Medulla oblongata (tissue), 1 donor: Measurements from ENCODE around the gene TTLL6.
"Not testable (repeated sequence)": the region's sequence is repeated elsewhere in the genome, so short reads cannot be mapped to it uniquely, and the experiment has no call there.

Source experiments
- DNase-seq: peaks from one replicate; pipeline ENCODE4 v3.0.0-alpha.2; 2015; ENCODE audit errors: extremely low spot score

TTLL6 gene

GRCh38 chr17:48816774-48817590, at the start of gene TTLL6:
Gene TTLL6 (minus strand): TSS chr17:48817229. CDS start chr17:48817072, 157 bp downstream.
- DNase-seq: peak; percentile 59

DNA sequence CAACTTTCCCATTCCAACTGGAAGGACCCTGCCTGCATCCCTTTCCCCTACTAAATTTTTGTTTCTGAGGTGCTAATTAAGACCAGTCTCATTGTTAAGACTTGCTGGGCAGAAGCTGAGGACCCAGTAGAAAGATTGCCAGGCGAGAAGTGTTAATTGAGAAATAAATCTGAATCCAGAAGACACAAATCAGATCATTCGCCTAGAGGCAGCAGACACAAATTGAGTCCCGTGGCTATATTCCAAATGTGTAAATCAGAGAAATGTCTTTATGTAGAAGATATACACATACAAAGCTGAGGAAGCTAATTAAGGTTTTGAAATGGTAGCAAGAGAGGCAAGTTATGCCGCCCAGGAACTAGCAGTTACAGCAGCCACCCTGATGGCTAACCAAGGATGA, 43.4 kb upstream of the TTLL6 start:
- no peak for DNase-seq

GRCh38 chr17:48860034-48860433, 43.0 kb upstream of the TTLL6 start:
- DNase-seq: no peak

GRCh38 chr17:48856122-48856821, 39.2 kb upstream of the TTLL6 start:
- DNase-seq: no peak

DNA sequence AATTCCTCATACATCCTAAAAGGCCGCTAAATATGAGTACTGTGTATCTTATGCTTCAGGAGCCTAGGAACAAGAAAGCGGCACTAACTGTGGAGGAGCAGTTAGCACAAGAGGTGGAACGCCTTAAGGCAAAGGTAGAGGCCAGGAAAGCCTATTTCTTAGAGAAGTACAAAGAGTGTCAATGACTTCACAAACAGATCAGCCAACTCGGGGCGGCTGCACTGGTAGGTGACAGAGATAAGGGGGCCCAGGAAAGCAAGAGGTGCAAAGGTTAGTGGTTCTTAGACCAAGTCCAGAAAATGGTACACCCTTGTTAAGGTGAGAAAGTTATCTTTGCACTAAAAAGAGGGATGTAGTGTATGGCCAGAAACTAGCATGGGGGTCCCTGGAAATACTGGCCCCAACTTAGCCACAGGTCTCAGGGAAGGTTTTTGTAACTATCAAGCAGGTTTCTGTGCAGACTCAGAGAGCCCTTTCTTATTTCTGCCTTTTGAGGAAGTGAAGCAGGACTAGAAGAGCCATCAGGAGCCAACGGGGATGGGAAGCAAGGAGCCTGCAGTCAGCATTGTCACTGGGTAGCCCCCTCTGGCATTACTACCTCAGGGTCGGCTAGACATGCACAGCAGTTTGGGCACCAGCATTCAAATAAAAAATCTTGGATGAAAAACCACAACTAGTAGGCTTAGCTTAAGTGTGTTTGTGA, 37.9 kb upstream of the TTLL6 start:
- DNase-seq: no peak

DNA sequence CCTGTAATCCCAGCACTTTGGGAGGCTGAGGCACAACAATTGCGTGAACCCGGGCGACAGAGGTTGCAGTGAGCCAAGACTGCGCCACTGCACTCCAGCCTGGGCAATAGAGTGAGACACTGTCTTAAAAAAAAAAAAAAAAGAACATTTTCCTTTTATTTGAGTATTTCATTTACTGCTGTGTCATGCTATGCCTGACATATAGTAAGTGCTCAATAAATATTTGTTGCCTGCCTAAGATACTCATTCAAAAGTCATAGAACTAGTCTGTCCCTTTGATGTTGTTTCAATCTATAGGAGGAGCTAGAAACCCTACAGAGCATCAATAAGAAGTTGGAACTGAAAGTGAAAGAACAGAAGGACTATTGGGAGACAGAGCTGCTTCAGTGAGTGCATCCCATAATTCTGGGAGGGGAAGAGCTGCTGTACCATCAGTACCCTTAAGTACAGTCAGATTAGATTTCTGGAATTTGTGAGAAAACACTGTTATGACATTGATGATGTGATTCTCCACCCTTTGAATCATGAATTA, 33.8 kb upstream of the TTLL6 start:
- DNase-seq: no peak

GRCh38 chr17:48843187-48843900, 26.3 kb upstream of the TTLL6 start:
- DNase-seq: no peak

DNA sequence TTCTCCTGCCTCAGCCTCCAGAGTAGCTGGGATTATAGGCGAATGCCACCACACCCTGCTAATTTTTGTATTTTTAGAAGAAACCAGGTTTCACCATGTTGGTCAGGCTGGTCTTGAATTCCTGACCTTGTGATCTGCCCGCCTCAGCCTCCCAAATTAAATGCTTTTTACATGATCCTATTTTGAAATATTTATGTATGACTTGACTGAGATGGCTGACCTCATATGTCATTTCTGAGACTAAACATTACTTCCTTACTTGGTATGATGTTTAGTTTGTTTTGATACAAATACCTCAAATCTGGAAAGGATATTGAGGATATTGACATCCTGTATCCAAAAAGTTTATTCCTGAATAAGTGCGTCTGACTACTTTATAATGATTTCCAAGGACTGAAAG, 25.7 kb upstream of the TTLL6 start:
- DNase-seq: no peak

DNA sequence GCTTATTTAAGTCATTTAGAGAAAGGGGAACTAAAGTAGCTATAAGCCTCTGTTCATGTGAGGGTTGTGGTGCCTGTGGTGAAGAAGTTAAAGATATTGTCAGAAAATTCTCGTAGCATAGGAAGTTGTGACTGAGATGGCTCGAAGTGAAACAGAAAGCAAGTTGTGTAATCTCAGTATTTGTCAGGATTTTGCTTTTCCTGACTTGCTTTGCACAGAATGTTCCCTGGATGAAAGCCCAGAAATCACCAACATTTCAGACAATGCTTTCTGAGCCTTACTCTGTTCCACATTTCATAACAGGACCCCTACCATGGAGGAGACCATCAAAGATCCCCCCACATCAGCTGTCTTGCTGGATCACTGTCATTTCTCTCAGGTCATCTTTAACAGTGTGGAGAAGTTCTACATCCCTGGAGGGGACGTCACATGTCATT, 24.4 kb upstream of the TTLL6 start:
- peak; percentile 92 for DNase-seq

DNA sequence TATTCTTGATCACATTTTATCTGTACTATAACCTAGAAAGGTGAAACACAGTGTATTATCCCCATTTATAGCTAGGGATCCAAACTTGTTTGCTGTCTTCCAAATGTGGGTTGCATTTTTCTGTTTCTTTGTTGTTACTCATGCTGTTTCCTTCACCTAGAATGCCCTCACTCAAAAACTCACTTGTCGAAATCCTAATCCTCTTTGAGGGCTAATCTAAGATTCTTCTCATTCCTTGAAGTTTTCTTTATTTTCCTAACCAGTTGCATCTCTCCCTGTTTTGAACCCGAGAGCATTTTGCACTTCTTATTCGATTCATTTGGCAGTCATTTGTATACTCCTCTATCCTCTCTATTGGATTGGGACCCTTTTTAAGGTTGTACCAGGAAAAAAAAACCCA, 23.4 kb upstream of the TTLL6 start:
- DNase-seq: no peak

- DNase-seq: peak; percentile 43
These were observed 20.4 kb upstream of the TTLL6 start for GRCh38 chr17:48837458-48837857.

DNA sequence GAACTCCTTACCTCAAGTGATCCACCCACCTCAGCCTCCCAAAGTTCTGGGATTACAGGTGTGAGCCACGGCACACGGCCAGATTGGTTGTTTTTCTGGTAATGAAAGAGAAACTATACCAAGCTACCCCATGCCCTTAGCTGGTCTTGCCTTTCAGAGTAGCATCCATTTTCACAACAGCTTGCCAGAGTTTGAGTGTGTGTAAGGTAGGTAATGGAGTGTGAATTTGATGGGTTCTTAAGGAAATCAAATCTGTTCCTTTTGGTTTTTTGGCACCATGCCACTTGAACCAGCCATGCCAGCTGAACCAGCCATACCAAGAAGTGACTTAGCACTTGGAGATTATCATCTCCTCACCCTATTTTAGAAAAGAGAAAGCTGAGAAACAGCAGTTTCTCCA, 18.9 kb upstream of the TTLL6 start:
- no peak for DNase-seq

DNA sequence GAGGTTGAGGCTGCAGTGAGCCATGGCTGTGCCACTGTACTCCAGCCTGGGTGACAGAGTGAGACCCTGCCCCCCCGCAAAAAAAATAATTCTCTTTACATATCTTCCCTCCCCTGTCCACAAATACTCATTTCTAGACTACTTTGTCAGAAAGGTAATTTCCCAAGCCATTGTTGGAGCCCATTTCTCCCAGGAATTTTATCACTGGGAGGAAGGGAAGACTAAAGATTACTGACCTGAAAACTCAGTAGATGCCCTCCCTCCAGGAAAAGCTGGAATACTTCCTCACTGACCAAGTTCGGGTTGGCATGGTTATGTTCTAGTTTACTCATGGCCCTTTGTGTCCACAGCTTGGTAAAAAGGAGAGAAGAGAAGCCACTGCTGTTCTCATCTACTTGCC, 17.9 kb upstream of the TTLL6 start:
- DNase-seq: no peak

DNA sequence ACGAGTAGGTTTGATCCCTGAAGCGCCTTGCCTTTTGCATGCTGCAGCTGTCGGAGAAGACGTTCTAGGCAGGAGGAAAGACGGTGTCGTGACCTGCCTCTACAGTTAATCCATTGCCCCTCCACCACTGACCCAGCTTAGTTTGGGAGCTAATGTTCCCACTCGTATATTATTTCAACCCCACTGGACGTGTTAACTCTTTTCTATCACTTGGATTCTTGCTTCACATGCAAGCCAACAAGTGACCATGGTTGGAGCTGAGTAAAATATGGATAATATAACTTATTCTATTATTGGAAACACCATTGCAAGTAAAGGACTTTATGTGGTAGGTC, 14.5 kb upstream of the TTLL6 start:
- no peak for DNase-seq

GRCh38 chr17:48830840-48831548, 14.0 kb upstream of the TTLL6 start, which contains the start of gene CALCOCO2:
Gene CALCOCO2 (plus strand): TSS chr17:48831035. CDS start chr17:48841708, 10,673 bp downstream.
- peak; percentile 98 for DNase-seq

DNA sequence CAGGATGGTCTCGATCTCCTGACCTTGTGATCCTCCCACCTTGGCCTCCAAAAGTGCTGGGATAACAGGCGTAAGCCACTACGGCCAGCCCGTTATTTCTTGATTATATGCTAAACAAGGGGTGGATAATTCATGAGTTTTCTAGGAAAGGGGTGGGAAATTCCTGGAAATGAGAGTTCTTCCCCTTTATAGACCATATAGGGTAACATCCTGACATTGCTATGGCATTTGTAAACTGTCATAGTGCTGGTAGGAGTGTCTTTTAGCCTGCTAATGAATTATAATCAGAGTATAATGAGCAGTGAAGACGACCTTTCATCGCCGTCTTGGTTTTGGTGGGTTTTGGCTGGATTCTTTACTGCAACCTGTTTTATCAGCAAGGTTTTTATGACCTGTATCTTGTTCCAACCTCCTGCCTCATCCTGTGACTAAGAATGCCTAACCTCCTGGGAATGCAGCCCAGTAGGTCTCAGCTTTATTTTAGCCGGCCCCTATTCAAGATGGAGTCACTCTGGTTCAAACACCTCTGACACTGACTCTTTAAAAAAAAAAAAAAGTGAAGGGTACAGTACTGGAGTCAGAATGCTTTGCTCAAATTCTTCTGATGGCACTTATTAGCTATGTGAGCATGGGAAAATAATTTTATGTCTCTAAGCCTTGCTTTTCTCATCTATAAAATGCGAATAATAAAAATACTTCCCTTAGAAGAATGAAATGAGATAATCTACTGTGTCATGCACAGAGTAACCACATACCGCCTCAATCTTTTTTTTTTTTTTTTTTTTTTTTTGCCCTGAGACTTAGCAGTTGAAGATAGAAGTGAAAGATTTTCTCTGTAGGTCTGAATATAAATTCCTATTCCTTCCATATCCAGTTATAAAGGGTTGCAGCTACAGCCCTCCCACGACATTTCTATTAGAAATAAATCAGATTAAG, 8.7 kb upstream of the TTLL6 start:
- no peak for DNase-seq

- DNase-seq: not testable (repeated sequence)
These were observed 3.9 kb upstream of the TTLL6 start for GRCh38 chr17:48820936-48821335.

DNA sequence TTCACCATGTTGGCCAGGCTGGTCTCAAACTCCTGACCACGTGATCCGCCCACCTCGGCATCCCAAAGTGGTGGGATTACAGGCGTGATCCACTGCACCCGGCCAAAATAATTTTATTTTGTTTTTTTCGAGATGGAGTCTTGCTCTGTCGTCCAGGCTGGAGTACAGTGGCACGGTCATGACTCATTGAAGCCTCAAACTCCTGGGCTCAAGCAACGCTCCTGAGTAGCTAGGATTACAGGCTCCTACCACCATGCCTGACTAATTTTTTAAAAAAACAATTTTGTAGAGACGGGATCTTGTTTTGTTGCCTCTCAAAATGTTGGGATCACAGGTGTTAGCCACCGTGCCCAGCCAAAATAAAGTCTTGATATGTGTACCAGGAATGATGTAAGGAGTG, 2.4 kb upstream of the TTLL6 start:
- DNase-seq: no peak

GRCh38 chr17:48818361-48818841, 1.4 kb upstream of the TTLL6 start:
- no peak for DNase-seq

DNA sequence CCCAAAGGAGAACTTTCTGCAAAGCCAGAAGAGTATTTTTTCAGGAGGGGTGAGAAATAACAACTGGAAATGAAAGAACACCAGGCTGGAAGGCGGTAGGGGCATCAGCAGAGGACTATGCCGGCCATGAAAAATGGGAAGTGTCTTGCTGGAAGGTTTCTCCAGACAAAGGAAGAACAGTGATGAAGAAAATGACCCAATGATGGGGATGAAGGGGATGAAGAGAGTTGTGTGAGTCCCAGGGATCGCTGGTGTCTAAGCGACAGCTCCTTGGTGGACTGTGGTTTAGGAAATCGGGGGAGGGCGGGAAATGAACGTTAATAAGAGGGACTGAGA, 623 bp downstream of the TTLL6 start:
- no peak for DNase-seq
